ENCODE data around the gene HABP4. TPM values are rescaled to one million over a fixed set of nuclear protein-coding genes. Genes with fewer than 3 reads are reported as not detected.

HABP4 gene
- total RNA-seq, 1 donor from 2014 or later, result 17.2 TPM

GRCh38 chr9:96423985-96424336 is 26.0 kb upstream of the HABP4 start:
- Histone ChIP-seq H3K4me1 (peaks cover 18% of the 10 kb centered on the region), H3K9me3 (no peaks in the 10 kb centered on the region), H3K36me3 (no peaks in the 10 kb centered on the region), H3K27me3 (no peaks in the 10 kb centered on the region), H3K4me3 (no peak overlapping the region), H3K27ac (no peak overlapping the region)
- intact Hi-C loops (cut with DNase I), result no loop called here
- TF ChIP-seq POLR2A (IDR thresholded peaks at IDR 0.05) (no peak), POLR2AphosphoS5 (IDR thresholded peaks at IDR 0.05; ENCODE audit: insufficient read depth in 1 of 2, low read depth in 1 of 2) (no peak)
- TF ChIP-seq, protein P1, sequence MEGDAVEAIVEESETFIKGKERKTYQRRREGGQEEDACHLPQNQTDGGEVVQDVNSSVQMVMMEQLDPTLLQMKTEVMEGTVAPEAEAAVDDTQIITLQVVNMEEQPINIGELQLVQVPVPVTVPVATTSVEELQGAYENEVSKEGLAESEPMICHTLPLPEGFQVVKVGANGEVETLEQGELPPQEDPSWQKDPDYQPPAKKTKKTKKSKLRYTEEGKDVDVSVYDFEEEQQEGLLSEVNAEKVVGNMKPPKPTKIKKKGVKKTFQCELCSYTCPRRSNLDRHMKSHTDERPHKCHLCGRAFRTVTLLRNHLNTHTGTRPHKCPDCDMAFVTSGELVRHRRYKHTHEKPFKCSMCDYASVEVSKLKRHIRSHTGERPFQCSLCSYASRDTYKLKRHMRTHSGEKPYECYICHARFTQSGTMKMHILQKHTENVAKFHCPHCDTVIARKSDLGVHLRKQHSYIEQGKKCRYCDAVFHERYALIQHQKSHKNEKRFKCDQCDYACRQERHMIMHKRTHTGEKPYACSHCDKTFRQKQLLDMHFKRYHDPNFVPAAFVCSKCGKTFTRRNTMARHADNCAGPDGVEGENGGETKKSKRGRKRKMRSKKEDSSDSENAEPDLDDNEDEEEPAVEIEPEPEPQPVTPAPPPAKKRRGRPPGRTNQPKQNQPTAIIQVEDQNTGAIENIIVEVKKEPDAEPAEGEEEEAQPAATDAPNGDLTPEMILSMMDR (IDR thresholded peaks at IDR 0.05), result no peak
- no peak for DNase-seq (ENCODE audit: extremely low spot score in 2 of 2)

GRCh38 chr9:96425500-96426169 is 24.3 kb upstream of the HABP4 start:
- intact Hi-C loops (cut with DNase I), result no loop called here
- Histone ChIP-seq H3K27me3 (no peaks in the 10 kb centered on the region), H3K4me1 (peaks cover 5% of the 10 kb centered on the region), H3K27ac (no peak overlapping the region), H3K4me3 (no peak overlapping the region), H3K9me3 (no peaks in the 10 kb centered on the region), H3K36me3 (no peaks in the 10 kb centered on the region)
- TF ChIP-seq POLR2AphosphoS5 (IDR thresholded peaks at IDR 0.05; ENCODE audit: insufficient read depth in 1 of 2, low read depth in 1 of 2) (no peak), POLR2A (IDR thresholded peaks at IDR 0.05) (no peak)
- TF ChIP-seq, protein P1 (IDR thresholded peaks at IDR 0.05), result no peak
- no peak for DNase-seq (ENCODE audit: extremely low spot score in 2 of 2)

GRCh38 chr9:96429732-96430131 is 20.2 kb upstream of the HABP4 start:
- Histone ChIP-seq H3K27me3 (no peaks in the 10 kb centered on the region), H3K4me3 (no peak overlapping the region), H3K27ac (no peak overlapping the region), H3K9me3 (no peaks in the 10 kb centered on the region), H3K4me1 (no peaks in the 10 kb centered on the region), H3K36me3 (no peaks in the 10 kb centered on the region)
- intact Hi-C loops (cut with DNase I), result no loop called here
- DNase-seq (ENCODE audit: extremely low spot score in 2 of 2), result no peak
- TF ChIP-seq POLR2A (IDR thresholded peaks at IDR 0.05), result no peak
- no peak for TF ChIP-seq POLR2AphosphoS5 (IDR thresholded peaks at IDR 0.05; ENCODE audit: insufficient read depth in 1 of 2, low read depth in 1 of 2)
- TF ChIP-seq, protein P1 (IDR thresholded peaks at IDR 0.05), result no peak

DNA sequence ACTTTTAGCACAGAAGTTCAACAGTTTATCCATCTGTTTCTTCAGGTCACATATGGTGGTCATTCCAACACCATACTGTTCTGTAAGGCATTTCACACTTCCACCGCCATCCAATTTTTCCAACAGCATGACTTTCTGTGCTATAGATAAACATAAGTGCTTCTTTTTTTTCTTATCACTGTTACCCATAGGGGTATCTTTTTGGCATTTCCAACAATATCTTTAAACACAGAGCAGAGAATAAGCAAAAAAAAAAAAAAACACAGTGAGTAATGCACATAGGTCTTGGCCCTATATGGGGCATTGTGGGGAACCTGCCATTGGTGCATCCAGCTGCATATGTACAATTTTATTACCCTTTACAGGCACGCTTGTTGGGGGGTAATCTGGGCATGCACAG is 19.6 kb upstream of the HABP4 start:
- Histone ChIP-seq H3K27ac (no peak overlapping the region), H3K4me3 (no peak overlapping the region), H3K36me3 (no peaks in the 10 kb centered on the region), H3K4me1 (no peaks in the 10 kb centered on the region), H3K9me3 (no peaks in the 10 kb centered on the region), H3K27me3 (no peaks in the 10 kb centered on the region)
- no peak for DNase-seq (ENCODE audit: extremely low spot score in 2 of 2)
- TF ChIP-seq POLR2AphosphoS5 (IDR thresholded peaks at IDR 0.05; ENCODE audit: insufficient read depth in 1 of 2, low read depth in 1 of 2) (no peak), POLR2A (IDR thresholded peaks at IDR 0.05) (no peak)
- TF ChIP-seq, protein P1 (IDR thresholded peaks at IDR 0.05), result no peak
- intact Hi-C loops (cut with DNase I), result no loop called here

DNA sequence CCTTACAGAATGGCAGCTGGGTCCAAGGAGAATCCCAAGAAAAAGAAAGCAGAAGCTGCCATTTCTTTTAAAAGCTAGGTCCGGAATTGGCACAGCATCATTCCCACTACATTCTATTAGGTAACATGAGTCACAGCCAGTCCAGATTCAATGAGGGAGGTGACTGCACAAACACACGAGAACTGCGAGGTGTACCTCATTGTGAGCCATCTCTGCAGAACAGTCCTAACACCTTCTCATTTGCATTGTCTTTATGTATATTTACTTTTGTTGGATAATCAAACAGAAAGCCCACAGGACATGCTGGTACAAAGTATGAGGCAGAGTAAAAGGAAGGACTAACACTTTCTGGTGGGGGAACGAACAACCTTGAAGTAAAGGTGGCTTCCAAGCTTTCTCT is 14.6 kb upstream of the HABP4 start:
- intact Hi-C loops (cut with DNase I), result no loop called here
- no peaks in the 10 kb centered on the region for H3K4me1 ChIP-seq
- H3K27me3 ChIP-seq, result no peaks in the 10 kb centered on the region
- no peaks in the 10 kb centered on the region for H3K9me3 ChIP-seq
- H3K27ac ChIP-seq, result no peak overlapping the region
- no peak for DNase-seq (ENCODE audit: extremely low spot score in 2 of 2)
- TF ChIP-seq POLR2AphosphoS5 (IDR thresholded peaks at IDR 0.05; ENCODE audit: insufficient read depth in 1 of 2, low read depth in 1 of 2) (no peak), POLR2A (IDR thresholded peaks at IDR 0.05) (no peak)
- TF ChIP-seq, protein P1 (IDR thresholded peaks at IDR 0.05), result no peak
- no peaks in the 10 kb centered on the region for H3K36me3 ChIP-seq
- H3K4me3 ChIP-seq, result no peak overlapping the region
